ENCODE measurements around the gene KANK3. TPM values are rescaled to one million over a fixed set of nuclear protein-coding genes. Genes with fewer than 3 reads are reported as not detected.
"Not testable (repeated sequence)": the region's sequence is repeated elsewhere in the genome, so short reads cannot be mapped to it uniquely, and the experiment has no call there.

Gene KANK3
- total RNA-seq, 1 experiment from 2014 or later = 7.7 TPM

DNA sequence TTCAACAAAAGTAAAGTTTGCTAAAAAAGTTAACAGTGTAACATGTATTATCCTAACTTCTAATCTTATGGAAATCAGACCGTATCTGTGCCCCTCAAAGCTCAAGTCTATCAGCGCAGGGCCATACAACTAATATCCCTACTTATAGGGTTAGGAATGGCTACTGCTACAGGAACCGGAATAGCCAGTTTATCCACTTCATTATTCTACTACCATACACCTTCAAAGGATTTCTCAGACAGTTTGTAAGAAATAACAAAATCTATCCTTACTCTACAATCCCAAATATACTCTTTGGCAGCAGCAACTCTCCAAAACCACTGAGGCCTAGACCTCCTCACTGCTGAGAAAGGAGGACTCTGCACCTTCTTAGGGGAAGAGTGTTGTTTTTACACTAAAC is 42.5 kb upstream of the KANK3 start:
- H3K27ac Mint-ChIP-seq; H4K5ac ChIP-seq (ENCODE audit: insufficient read length, low read depth, low read length): not testable (repeated sequence)

DNA sequence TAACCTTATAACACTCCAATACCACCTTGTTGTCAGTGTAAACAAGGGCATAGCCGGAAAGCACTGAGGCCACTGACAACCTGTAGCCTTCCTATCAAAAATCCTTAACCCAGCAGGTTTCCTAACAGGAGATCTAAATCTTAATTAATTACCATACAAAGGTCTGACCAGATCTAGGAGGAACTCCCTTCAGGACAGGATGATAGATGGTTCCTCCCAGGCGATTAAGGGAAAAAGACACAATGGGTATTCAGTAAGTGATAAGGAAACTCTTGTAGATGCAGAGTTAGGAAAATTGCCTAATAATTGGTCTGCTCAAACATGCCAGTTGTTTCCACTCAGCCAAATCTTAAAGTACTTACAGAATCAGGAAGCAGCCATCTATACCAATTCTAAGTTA is 42.0 kb upstream of the KANK3 start:
- not testable (repeated sequence) for H4K8ac ChIP-seq (replicated peaks; ENCODE audit: insufficient read length, low read depth, low read length); H3K9ac ChIP-seq (ENCODE audit: extremely low read depth, insufficient read length, low read length); H3K4ac ChIP-seq (ENCODE audit: low read depth, low read length); H3K27ac ChIP-seq (ENCODE audit: insufficient read length, low read depth, low read length); H2BK5ac ChIP-seq (ENCODE audit: insufficient read length, low read length); H3K79me2 ChIP-seq (ENCODE audit: insufficient read depth, low read length); H3K56ac ChIP-seq (ENCODE audit: insufficient read length, low read depth, low read length); H3K4me1 ChIP-seq (ENCODE audit: insufficient read depth, low read length); H4K20me1 ChIP-seq (ENCODE audit: control insufficient read depth, insufficient read depth, insufficient read length); H4K5ac ChIP-seq (ENCODE audit: insufficient read length, low read depth, low read length); H2BK20ac ChIP-seq (ENCODE audit: low read depth, low read length, poor library complexity, severe bottlenecking); H3K23me2 ChIP-seq (ENCODE audit: insufficient read length, low read depth, low read length, poor library complexity, severe bottlenecking); H2BK12ac ChIP-seq (ENCODE audit: insufficient read length, low read depth, low read length); H3K79me1 ChIP-seq (ENCODE audit: insufficient read depth, low read depth, low read length, poor library complexity, severe bottlenecking); H3K23ac ChIP-seq (ENCODE audit: insufficient read length, low read depth, low read length); H3T11ph ChIP-seq (ENCODE audit: low read length); H3K18ac ChIP-seq (ENCODE audit: insufficient read length, low read depth, low read length); H3K9me3 ChIP-seq (ENCODE audit: control insufficient read depth, low read depth, low read length); H3K27ac Mint-ChIP-seq; DNase-seq; H3K4me2 ChIP-seq (ENCODE audit: insufficient read depth, insufficient read length, low read length); H4K91ac ChIP-seq (ENCODE audit: insufficient read length, low read depth, low read length); H3K14ac ChIP-seq (ENCODE audit: insufficient read depth, low read length); H3K27me3 ChIP-seq (ENCODE audit: insufficient read depth, low read length); H2BK120ac ChIP-seq (ENCODE audit: low read depth, low read length, poor library complexity, severe bottlenecking); H2BK15ac ChIP-seq (ENCODE audit: low read depth, low read length); H3K27me3 Mint-ChIP-seq (ENCODE audit: low read depth); H2AFZ ChIP-seq (ENCODE audit: low read length); H2AK5ac ChIP-seq (ENCODE audit: insufficient read length, low read length); H3K4me3 Mint-ChIP-seq
- WGBS (ENCODE audit: extremely low coverage, insufficient read length, low lambda C conversion rate) = no CpG with 5 or more reads among the region's 2 CpGs
- H3K36me3 Mint-ChIP-seq (ENCODE audit: insufficient read depth in 1 of 3, low read depth in 3 of 3) = peaks cover 15 to 17% (median 16%) of the 10 kb centered on the region in 3 experiments; a peak in 6 of 7 replicates
- H3K9me3 Mint-ChIP-seq = peaks cover 9 to 11% of the 10 kb centered on the region in 2 experiments; a peak in 4 of 5 replicates
- H3K4me1 Mint-ChIP-seq = peaks cover 15 to 16% of the 10 kb centered on the region in 2 experiments

More for the DNA sequence above, 42.5 kb upstream of the KANK3 start:
- not testable (repeated sequence) for H3K4ac ChIP-seq (ENCODE audit: low read depth, low read length); H2BK5ac ChIP-seq (ENCODE audit: insufficient read length, low read length); H2BK120ac ChIP-seq (ENCODE audit: low read depth, low read length, poor library complexity, severe bottlenecking); H2AFZ ChIP-seq (ENCODE audit: low read length); H3K56ac ChIP-seq (ENCODE audit: insufficient read length, low read depth, low read length); H2BK20ac ChIP-seq (ENCODE audit: low read depth, low read length, poor library complexity, severe bottlenecking); H3K27me3 ChIP-seq (ENCODE audit: insufficient read depth, low read length); H3K14ac ChIP-seq (ENCODE audit: insufficient read depth, low read length); H3K9me3 ChIP-seq (ENCODE audit: control insufficient read depth, low read depth, low read length); H3K4me2 ChIP-seq (ENCODE audit: insufficient read depth, insufficient read length, low read length); H2BK12ac ChIP-seq (ENCODE audit: insufficient read length, low read depth, low read length); H3K18ac ChIP-seq (ENCODE audit: insufficient read length, low read depth, low read length); H3K23me2 ChIP-seq (ENCODE audit: insufficient read length, low read depth, low read length, poor library complexity, severe bottlenecking); H2BK15ac ChIP-seq (ENCODE audit: low read depth, low read length); H4K91ac ChIP-seq (ENCODE audit: insufficient read length, low read depth, low read length); H2AK5ac ChIP-seq (ENCODE audit: insufficient read length, low read length); DNase-seq; H4K8ac ChIP-seq (replicated peaks; ENCODE audit: insufficient read length, low read depth, low read length); H3T11ph ChIP-seq (ENCODE audit: low read length); H4K20me1 ChIP-seq (ENCODE audit: control insufficient read depth, insufficient read depth, insufficient read length); H3K9ac ChIP-seq (ENCODE audit: extremely low read depth, insufficient read length, low read length); H3K27me3 Mint-ChIP-seq (ENCODE audit: low read depth); H3K4me3 Mint-ChIP-seq; H3K27ac ChIP-seq (ENCODE audit: insufficient read length, low read depth, low read length); H3K79me1 ChIP-seq (ENCODE audit: insufficient read depth, low read depth, low read length, poor library complexity, severe bottlenecking); H3K23ac ChIP-seq (ENCODE audit: insufficient read length, low read depth, low read length); H3K4me1 ChIP-seq (ENCODE audit: insufficient read depth, low read length); H3K79me2 ChIP-seq (ENCODE audit: insufficient read depth, low read length)
- peaks cover 11 to 12% of the 10 kb centered on the region in 2 experiments; a peak in 3 of 4 replicates for H3K4me1 Mint-ChIP-seq
- no CpG with 5 or more reads among the region's 3 CpGs for WGBS (ENCODE audit: extremely low coverage, insufficient read length, low lambda C conversion rate)
- peaks cover 15 to 17% (median 16%) of the 10 kb centered on the region in 3 experiments; a peak in 6 of 7 replicates for H3K36me3 Mint-ChIP-seq (ENCODE audit: insufficient read depth in 1 of 3, low read depth in 3 of 3)
- peaks cover 9 to 11% of the 10 kb centered on the region in 2 experiments; a peak in 4 of 5 replicates for H3K9me3 Mint-ChIP-seq
